Mesenchymal stem cell (in vitro differentiated cells and primary cell): ENCODE data around the gene HYKK.
"Not testable (repeated sequence)": the region's sequence is repeated elsewhere in the genome, so short reads cannot be mapped to it uniquely, and the experiment has no call there.

Experiments used
- DNase-seq: peaks from one replicate; pipeline ENCODE4 v3.0.0-alpha.2; 2013
- H2AFZ ChIP-seq: one replicate; pipeline ENCODE4 v1.6.1; 2013; ENCODE audit warnings: low read depth, mild to moderate bottlenecking, control low read depth, inconsistent platforms, low read length, moderate library complexity
- H2AK5ac ChIP-seq: 2 replicates; pipeline ENCODE4 v1.6.1; 2013; ENCODE audit warnings: low read length, moderate library complexity, mild to moderate bottlenecking, inconsistent platforms; ENCODE audit not compliant: severe bottlenecking
- H2BK120ac ChIP-seq: one replicate; pipeline ENCODE4 v1.6.1; 2013; ENCODE audit warnings: low read depth, mild to moderate bottlenecking, inconsistent platforms, low read length, moderate library complexity
- H2BK12ac ChIP-seq, 2 experiments: one replicate each; pipeline ENCODE4 v1.6.1; 2013; ENCODE audit warnings: inconsistent platforms in 2 of 2, low read length in 2 of 2, mild to moderate bottlenecking in 2 of 2, moderate library complexity in 2 of 2, control low read depth in 1 of 2
- H2BK15ac ChIP-seq: one replicate; pipeline ENCODE4 v1.6.1; 2013; ENCODE audit warnings: mild to moderate bottlenecking, low read depth, inconsistent platforms; ENCODE audit not compliant: poor library complexity, severe bottlenecking
- H2BK5ac ChIP-seq: 2 replicates; pipeline ENCODE4 v1.6.1; 2013; ENCODE audit warnings: low read depth, mild to moderate bottlenecking, low read length, control low read depth, inconsistent platforms; ENCODE audit not compliant: poor library complexity, severe bottlenecking
- H3K14ac ChIP-seq, 2 experiments: one replicate each; pipeline ENCODE4 v1.6.1; 2013; ENCODE audit warnings: inconsistent platforms in 2 of 2, low read length in 2 of 2, control low read depth in 1 of 2, mild to moderate bottlenecking in 1 of 2, moderate library complexity in 1 of 2
- H3K18ac ChIP-seq, 2 experiments: one replicate each; pipeline ENCODE4 v1.6.1; 2013; ENCODE audit warnings: inconsistent platforms in 2 of 2, low read length in 2 of 2, control low read depth in 1 of 2, low read depth in 1 of 2, mild to moderate bottlenecking in 1 of 2
- H3K23ac ChIP-seq, 2 experiments: one replicate each; pipeline ENCODE4 v1.6.1; 2013; ENCODE audit warnings: inconsistent platforms in 2 of 2, low read length in 2 of 2, mild to moderate bottlenecking in 2 of 2, moderate library complexity in 2 of 2, control low read depth in 1 of 2
- H3K27ac ChIP-seq: 2 replicates; pipeline ENCODE4 v1.5.1; 2013; ENCODE audit warnings: mild to moderate bottlenecking, moderate library complexity, low read length, control low read depth, inconsistent platforms; ENCODE audit not compliant: poor library complexity, severe bottlenecking
- H3K27me3 ChIP-seq, 2 experiments: 2 replicates each; pipeline versions ENCODE4 v1.6.1 to v1.7.0; 2013; ENCODE audit warnings: low read length in 2 of 2, mild to moderate bottlenecking in 2 of 2, moderate library complexity in 2 of 2, control low read depth in 1 of 2, inconsistent platforms in 1 of 2; ENCODE audit not compliant: control insufficient read depth in 1 of 2, insufficient read depth in 1 of 2
- H3K36me3 ChIP-seq, 2 experiments: 2 replicates each; pipeline versions ENCODE4 v1.6.1 to v1.7.0; 2013; ENCODE audit warnings: low read length in 2 of 2, control low read depth in 1 of 2, inconsistent platforms in 1 of 2, low read depth in 1 of 2, mild to moderate bottlenecking in 1 of 2; ENCODE audit not compliant: insufficient read depth in 2 of 2, control insufficient read depth in 1 of 2
- H3K4ac ChIP-seq, 2 experiments: one replicate each; pipeline ENCODE4 v1.6.1; 2013; ENCODE audit warnings: inconsistent platforms in 2 of 2, low read length in 2 of 2, mild to moderate bottlenecking in 2 of 2, moderate library complexity in 2 of 2, control low read depth in 1 of 2, low read depth in 1 of 2
- H3K4me1 ChIP-seq: 2 replicates; pipeline ENCODE4 v1.6.1; 2013; ENCODE audit warnings: low read depth, low read length, control low read depth; ENCODE audit not compliant: control insufficient read depth, insufficient read depth
- H3K4me2 ChIP-seq: 2 replicates; pipeline ENCODE4 v1.6.1; 2013; ENCODE audit warnings: low read length, mild to moderate bottlenecking, inconsistent platforms; ENCODE audit not compliant: poor library complexity, severe bottlenecking
- H3K4me3 ChIP-seq, 2 experiments: 2 replicates each; pipeline versions ENCODE4 v1.5.1 to v1.7.0; 2013; ENCODE audit warnings: low read length in 2 of 2, mild to moderate bottlenecking in 2 of 2, control low read depth in 1 of 2, low read depth in 1 of 2; ENCODE audit not compliant: insufficient read depth in 1 of 2
- H3K79me1 ChIP-seq: replicated peaks from 2 replicates; pipeline ENCODE4 v1.6.1; 2013; ENCODE audit warnings: mild to moderate bottlenecking, control low read depth, low read length, inconsistent platforms; ENCODE audit not compliant: poor library complexity, severe bottlenecking
- H3K9ac ChIP-seq: 2 replicates; pipeline ENCODE4 v1.7.0; 2013; ENCODE audit warnings: mild to moderate bottlenecking, low read length, moderate library complexity
- H3K9me3 ChIP-seq: 2 replicates; pipeline ENCODE4 v1.7.0; 2013; ENCODE audit warnings: mild to moderate bottlenecking, low read length; ENCODE audit not compliant: control insufficient read depth
- H4K8ac ChIP-seq: one replicate; pipeline ENCODE4 v1.6.1; 2013; ENCODE audit warnings: inconsistent platforms, mild to moderate bottlenecking, low read length, moderate library complexity
- H4K91ac ChIP-seq: one replicate; pipeline ENCODE4 v1.6.1; 2013; ENCODE audit warnings: mild to moderate bottlenecking, low read length, inconsistent platforms
- WGBS: methylation state at CpG from one replicate; pipeline ENCODE4 v1.1.7; 2013; ENCODE audit warnings: mixed read lengths; 5-methylcytosine and 5-hydroxymethylcytosine counted together

The HYKK gene

DNA sequence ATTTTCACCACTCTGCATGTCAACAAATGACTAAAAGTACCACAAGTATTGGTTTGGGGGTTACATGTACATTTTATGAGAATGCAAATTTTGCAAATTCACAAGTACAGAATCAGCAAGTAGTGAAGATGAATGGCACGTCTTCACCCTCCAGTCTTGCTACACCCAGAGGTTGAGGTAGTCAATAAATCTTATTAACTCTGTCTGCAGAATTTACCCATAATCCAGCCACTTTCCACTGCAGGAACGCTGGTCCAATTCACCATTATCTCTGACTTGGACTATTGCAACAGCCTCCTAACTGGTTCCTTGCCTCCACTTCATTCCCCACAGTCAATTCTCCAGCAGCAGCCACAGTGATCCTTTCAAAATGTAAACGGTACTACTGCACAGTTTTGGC is 43.4 kb downstream of the HYKK start:
- 94% methylated on average over 3 of the region's 3 CpGs for WGBS
- H4K91ac ChIP-seq: no peak overlapping the region
- H3K4me2 ChIP-seq: no peak overlapping the region
- H3K4ac ChIP-seq: no peak overlapping the region
- no peak overlapping the region for H2AFZ ChIP-seq
- DNase-seq: no peak
- no peak overlapping the region for H3K27ac ChIP-seq
- H2BK120ac ChIP-seq: no peak overlapping the region
- peaks cover 2% of the 10 kb centered on the region for H3K79me1 ChIP-seq
- no peak overlapping the region for H3K23ac ChIP-seq
- H2BK5ac ChIP-seq: no peak overlapping the region
- H2BK12ac ChIP-seq: no peak overlapping the region
- H3K4me3 ChIP-seq: no peak overlapping the region
- no peak overlapping the region for H2AK5ac ChIP-seq
- H3K9me3 ChIP-seq: no peaks in the 10 kb centered on the region
- no peak overlapping the region for H3K14ac ChIP-seq
- H3K36me3 ChIP-seq: peaks cover 27 to 54% of the 10 kb centered on the region in 2 experiments
- no peak overlapping the region for H2BK15ac ChIP-seq
- H3K4me1 ChIP-seq: no peaks in the 10 kb centered on the region
- H3K18ac ChIP-seq: no peak overlapping the region
- H3K27me3 ChIP-seq: no peaks in the 10 kb centered on the region
- no peak overlapping the region for H4K8ac ChIP-seq
- H3K9ac ChIP-seq: no peak overlapping the region

DNA sequence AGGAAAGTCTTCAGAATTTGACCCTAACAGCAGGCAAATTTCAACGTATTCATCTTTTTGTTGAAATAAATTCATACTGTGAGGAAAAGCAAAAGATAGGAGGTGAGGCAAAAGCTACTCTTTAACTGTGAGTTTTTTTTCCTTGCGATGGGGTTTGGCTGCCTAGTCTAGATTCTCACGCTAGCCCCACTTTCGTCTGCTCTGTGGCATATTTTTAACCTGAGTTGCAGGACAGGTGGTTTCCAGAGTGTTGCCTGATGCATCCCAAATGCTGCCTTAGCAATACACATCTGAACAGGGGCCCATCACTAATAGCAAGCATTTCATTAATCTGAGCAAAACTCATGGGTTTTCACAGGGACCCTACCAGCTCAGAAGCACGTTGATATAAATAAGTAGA is 44.5 kb downstream of the HYKK start:
- Histone ChIP-seq H3K23ac (no peak overlapping the region), H3K36me3 (peaks cover 19 to 43% of the 10 kb centered on the region in 2 experiments), H2BK5ac (no peak overlapping the region), H3K18ac (no peak overlapping the region), H4K8ac (no peak overlapping the region), H4K91ac (no peak overlapping the region), H2BK15ac (no peak overlapping the region), H3K9me3 (no peaks in the 10 kb centered on the region), H3K79me1 (no peaks in the 10 kb centered on the region), H3K4me1 (no peaks in the 10 kb centered on the region), H2AK5ac (no peak overlapping the region), H2BK12ac (no peak overlapping the region), H2AFZ (no peak overlapping the region), H3K4me2 (no peak overlapping the region), H3K27ac (no peak overlapping the region), H3K9ac (no peak overlapping the region), H3K14ac (no peak overlapping the region), H3K4me3 (no peak overlapping the region), H3K27me3 (no peaks in the 10 kb centered on the region), H2BK120ac (no peak overlapping the region), H3K4ac (no peak overlapping the region)
- WGBS: 98% methylated on average over 4 of the region's 5 CpGs
- DNase-seq: no peak

DNA sequence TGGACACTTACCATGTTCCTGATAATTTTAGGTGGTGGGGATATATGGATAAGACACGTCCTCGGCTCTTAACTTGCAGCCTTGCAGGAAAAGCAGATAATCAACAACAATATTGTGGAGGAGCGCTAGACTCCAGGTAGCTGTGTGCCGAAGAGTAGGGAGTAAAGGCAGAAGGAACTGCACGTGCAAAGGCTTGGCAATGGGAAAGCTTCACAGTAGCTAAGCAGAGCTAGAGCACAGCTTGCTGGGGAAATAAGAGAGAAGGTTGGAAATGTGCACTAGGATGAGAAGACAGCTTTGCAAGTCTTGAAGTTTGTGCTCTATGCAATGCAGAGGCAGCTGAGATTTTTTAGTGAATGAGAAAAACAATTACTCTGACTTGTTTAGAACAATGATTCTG is 45.2 kb downstream of the HYKK start:
- Histone ChIP-seq H3K14ac (no peak overlapping the region), H2BK15ac (no peak overlapping the region), H2AFZ (no peak overlapping the region), H3K79me1 (no peaks in the 10 kb centered on the region), H3K4me3 (no peak overlapping the region), H3K36me3 (peaks cover 16 to 36% of the 10 kb centered on the region in 2 experiments), H3K27ac (no peak overlapping the region), H3K4me1 (no peaks in the 10 kb centered on the region), H2BK5ac (no peak overlapping the region), H2BK12ac (no peak overlapping the region), H3K9me3 (no peaks in the 10 kb centered on the region), H2BK120ac (no peak overlapping the region), H4K8ac (no peak overlapping the region), H2AK5ac (no peak overlapping the region), H3K18ac (no peak overlapping the region), H4K91ac (no peak overlapping the region), H3K27me3 (no peaks in the 10 kb centered on the region), H3K23ac (no peak overlapping the region), H3K4ac (no peak overlapping the region), H3K9ac (no peak overlapping the region), H3K4me2 (no peak overlapping the region)
- DNase-seq: no peak
- 82% methylated on average over 5 of the region's 5 CpGs for WGBS

DNA sequence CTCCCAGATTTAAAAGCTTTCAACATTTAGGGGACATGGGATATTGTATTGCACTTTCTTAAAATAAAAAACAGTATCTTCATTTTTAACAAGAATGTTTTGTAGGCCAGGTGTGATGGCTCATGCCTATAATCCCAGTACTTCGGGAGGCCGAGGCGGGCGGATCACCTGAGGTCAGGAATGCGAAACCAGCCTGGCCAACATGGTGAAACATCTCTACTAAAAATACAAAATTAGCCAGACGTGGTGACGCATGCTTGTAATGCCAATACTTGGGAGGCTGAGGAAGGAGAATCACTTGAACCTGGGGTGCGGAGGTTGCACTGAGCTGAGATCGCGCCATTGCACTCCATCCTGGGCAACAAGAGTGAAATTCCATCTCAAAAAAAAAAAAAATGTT is 52.8 kb downstream of the HYKK start:
- H2AK5ac ChIP-seq, H3K27ac ChIP-seq, H3K18ac ChIP-seq, H2BK5ac ChIP-seq, H4K91ac ChIP-seq, H2BK15ac ChIP-seq, H3K14ac ChIP-seq, H3K4me1 ChIP-seq, H3K9me3 ChIP-seq, H4K8ac ChIP-seq, H3K79me1 ChIP-seq, H3K36me3 ChIP-seq, H2BK12ac ChIP-seq, DNase-seq, H3K4me3 ChIP-seq, H3K9ac ChIP-seq, H2AFZ ChIP-seq, H3K23ac ChIP-seq, H2BK120ac ChIP-seq, H3K4ac ChIP-seq, H3K4me2 ChIP-seq: not testable (repeated sequence)
- peaks cover 3 to 29% of the 10 kb centered on the region in 2 experiments for H3K27me3 ChIP-seq
- 97% methylated on average over 9 of the region's 10 CpGs for WGBS
